NCI-H2227 (cell line): ENCODE results near the gene KCNQ4.

Experiments
- DNase-seq: peaks from one replicate; lab custom pipeline; 2025; ENCODE audit not compliant: unreplicated experiment; lab: John Stamatoyannopoulos, UW

Gene KCNQ4

GRCh38 chr1:40857737-40858136 is 74.2 kb downstream of the KCNQ4 start:
- no peak for DNase-seq

DNA sequence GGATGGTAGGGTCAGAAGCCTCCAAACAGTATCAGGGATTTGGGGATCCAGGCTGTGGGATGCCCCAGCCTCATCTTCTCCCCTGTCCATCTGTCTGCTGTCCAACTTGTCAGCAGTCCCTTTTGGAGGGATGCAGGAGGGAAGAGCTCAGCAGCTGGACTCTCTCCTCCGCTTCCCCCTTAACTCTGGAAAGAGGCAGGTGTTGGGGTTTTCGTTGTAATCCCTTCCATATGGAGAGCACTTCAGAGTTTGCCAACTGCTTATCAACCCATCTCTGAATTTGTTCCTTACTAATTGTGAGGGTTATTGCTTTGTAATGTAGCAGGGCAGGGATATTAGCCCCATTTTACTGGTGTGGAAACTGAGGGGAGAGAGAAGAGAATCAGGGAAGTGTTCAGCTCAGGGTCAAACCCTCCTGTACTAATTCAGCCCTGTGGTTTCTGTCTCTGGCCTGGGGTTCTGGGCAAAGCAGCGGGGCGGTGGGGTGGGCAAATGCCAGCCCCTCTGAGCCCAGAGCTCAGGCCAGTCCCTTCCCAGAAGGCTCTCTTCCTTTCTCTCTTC is 75.3 kb downstream of the KCNQ4 start:
- no peak for DNase-seq

DNA sequence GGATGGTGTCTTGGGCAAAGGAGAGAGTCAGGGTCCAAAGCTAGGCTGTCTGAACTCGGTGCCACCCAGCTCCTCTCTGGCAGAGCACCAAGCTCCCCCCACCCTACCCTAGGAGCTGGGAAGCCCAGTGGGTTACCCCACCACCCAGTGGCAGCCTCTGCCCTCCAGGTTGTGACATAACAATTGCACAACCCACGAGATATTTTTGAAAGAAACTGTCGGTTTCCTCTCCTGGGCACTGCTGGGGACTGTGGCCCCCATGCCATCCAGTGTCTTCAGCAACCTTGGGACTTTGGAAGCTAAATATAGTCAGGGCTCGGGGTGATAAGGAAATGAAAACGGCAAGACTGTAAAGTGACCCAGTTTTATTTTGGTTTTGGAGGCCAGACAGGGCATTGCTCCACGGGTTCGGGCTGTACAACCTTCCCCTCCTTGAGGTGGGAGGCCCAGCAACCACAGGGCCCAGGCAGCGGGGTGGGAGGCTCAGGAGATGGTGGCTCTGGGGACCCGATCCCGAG is 77.2 kb downstream of the KCNQ4 start:
- no peak for DNase-seq

- peak; percentile 69 for DNase-seq
These were observed 77.8 kb downstream of the KCNQ4 start for GRCh38 chr1:40861224-40862003.

DNA sequence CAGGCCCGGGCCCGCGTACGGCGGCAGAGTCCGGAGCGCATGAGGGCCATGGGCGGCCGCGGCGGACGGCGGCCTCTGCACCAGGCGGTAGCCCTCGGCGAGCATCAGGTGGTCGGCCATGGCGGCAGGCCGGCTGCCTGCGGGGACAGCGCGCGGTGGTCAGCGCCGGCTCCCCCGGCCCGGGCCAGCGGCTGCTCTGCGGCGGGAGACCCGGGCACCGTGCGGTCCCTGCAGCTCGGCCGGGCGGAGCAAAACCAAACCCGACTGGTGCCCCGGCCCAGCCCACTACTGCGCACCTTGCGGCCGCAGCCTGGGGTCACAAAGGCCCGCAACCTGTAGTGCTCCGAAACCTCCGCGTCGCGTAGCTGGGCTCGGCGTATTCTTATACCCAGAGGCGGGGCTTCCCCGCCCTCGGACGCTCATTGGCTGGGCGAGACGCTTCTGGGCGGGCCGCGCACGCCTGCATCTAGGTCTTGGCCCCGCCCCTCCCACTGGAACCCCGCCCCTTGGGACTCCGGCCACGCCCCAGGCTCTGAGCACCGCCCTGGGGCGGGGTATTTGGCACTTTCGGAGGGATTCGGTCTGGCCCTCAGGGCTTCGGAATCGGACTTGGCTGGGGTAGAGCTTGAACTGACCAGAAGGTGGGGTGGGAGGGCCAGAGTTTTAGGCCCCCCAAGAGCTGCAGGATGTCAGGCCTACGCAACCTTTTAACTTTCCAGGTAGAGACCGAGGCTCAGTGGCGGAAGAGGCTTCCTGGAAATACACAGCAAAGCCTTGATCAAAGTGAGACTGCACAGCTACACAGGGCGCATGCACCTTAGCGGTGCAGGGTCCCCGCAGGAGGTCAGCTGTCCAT is 78.6 kb downstream of the KCNQ4 start, which contains the start of gene CITED4:
Gene CITED4 (minus strand): TSS at position 356 of the 856 bp plus-strand sequence. CDS start 236 bp downstream, at position 120.
- DNase-seq: peak; percentile 96

- no peak for DNase-seq
These were observed 84.6 kb downstream of the KCNQ4 start for GRCh38 chr1:40868051-40868723.

GRCh38 chr1:40870135-40870728 is 86.6 kb downstream of the KCNQ4 start:
- no peak for DNase-seq

DNA sequence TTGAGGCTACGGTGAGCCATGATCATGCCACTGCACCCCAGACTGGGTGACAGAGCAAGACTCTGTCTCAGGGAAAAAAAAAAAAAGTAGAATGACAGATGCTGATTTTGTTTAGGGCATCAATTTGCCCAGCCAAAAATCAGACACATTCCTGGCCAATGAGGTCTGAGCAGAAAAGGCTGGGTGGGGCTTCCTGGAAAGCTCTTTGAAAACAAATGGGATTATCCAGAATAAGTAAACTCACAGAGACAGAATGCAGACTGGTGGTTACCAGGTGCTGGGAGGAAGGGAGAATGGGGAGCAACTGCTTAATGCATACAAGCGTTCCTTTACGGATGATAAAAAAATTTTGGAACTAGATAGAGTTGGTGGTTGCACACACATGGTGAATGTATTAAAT is 88.7 kb downstream of the KCNQ4 start:
- DNase-seq: no peak

GRCh38 chr1:40873863-40874472 is 90.4 kb downstream of the KCNQ4 start:
- DNase-seq: no peak

- no peak for DNase-seq
These were observed 92.8 kb downstream of the KCNQ4 start for GRCh38 chr1:40876436-40876761.

- DNase-seq: no peak
These were observed 93.3 kb downstream of the KCNQ4 start for GRCh38 chr1:40876891-40877290.

GRCh38 chr1:40877698-40878097 is 94.1 kb downstream of the KCNQ4 start:
- DNase-seq: no peak

GRCh38 chr1:40878906-40879305 is 95.3 kb downstream of the KCNQ4 start:
- DNase-seq: no peak

DNA sequence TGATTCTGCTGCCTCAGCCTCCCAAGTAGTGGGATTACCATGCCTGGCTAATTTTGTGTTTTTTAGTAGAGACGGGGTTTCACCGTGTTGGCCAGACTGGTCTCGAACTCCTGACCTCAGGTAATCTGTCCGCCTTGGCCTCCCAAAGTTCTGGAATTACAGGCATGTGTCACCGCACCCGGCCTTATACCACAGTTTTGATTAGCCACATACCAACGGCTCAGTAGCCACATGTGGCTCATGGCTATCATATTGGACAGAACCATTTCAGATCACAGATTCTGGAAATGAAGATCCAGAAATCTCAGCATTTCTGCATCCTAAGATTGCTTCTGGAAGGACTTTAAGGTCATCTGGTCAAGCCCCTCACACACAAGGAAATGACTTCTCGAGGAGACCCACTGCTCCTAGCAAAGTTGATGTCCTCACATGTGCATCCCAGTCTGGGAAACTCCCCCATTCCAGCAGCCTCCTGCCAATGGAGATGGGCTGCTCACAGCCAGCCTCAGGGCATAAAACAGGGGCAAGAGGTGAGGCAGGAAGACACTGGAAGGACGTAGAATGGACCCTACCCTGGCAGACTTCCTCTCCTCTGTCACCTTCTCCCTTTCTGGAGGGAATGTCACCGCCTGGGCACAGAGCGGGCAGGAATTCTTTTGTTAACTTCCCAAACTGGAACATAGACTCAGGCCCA is 96.0 kb downstream of the KCNQ4 start:
- DNase-seq: no peak

DNA sequence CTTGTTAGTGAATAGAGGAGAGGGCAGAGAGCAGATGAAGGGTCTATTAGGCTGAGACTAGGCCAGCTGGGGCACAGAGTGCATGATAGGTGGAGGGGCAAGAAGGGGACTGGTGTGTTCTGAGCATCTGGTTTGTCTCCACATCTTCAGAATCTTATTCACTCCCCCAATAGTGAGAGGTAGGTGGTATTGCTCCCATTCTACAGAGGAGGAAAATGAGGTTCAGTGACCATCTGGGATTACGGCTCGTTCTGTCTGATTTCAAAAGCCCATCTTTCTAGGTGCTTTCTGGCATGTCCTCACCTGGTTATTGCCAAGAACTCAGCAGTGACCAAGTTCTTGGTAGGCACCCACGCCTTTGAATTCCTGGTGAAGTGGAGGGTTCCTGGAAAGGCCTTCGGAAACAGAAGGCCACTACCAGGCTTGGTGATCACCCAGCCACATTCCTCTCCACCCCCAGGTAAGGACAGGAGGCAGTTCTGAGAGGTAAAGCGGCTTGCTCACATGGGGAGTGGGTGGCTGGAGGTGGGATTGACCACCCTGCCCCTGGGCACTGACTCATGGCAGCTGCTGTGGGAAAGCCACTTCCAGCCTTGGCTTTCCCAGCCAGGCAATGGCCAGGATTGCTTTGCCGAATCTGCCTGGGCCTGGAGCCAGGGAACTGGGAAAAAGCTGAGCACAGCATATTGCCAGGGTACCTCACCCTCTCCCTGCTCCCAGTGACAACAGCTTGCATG is 97.4 kb downstream of the KCNQ4 start:
- DNase-seq: no peak

GRCh38 chr1:40884055-40884795 is 100.6 kb downstream of the KCNQ4 start:
- no peak for DNase-seq

DNA sequence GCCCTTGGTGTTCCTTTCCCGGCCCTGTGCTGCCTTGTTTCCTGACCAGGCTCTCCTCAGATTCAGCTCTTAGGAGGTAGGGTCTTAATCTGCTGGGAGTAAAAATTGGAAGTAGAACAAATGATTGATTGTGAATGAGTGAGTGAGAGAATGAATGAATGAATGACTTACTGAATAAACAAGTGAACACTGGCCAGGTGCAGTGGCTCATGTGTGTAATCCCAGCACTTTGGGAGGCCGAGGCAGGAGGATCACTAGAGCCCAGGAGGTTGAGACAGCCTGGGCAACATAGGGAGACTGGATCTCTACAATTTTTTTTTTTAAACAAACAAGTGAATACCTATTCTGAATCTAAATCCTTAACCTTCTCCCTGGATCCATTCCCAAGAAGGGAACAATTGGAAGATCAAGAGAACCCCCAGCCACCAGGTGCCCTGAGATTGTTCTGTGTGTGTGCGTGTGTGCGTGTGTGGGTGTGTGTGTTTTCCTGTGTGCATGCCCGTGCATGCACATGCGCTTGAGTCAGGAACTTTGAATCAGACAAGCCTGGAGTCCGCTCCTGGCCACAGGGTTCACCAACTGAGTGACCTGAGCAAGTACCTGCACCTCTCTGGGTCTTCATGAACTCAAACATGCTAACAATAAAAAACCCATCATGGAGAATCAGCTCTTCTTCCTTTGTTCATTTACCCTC is 102.9 kb downstream of the KCNQ4 start:
- DNase-seq: no peak

- DNase-seq: no peak
These were observed 103.4 kb downstream of the KCNQ4 start for GRCh38 chr1:40887012-40887378.
